Tibial nerve (tissue), 4 donors: Measurements from ENCODE around the gene COBL. TPM values are rescaled to one million over a fixed set of nuclear protein-coding genes. Genes with fewer than 3 reads are reported as not detected.
A peak's percentile ranks its signal among the peaks of the same experiment; 100 is the strongest.

ENCODE experiments used
- DNase-seq, 2 donors: peaks; one replicate each; pipeline ENCODE4 v3.0.0-alpha.2; 2019; ENCODE audit warnings: low spot score in 2 of 2
- H3K27ac ChIP-seq, 4 donors: fragments of 200-600 bp; sonication (generic) in 3 of 4; one replicate each; pipeline ENCODE4 v1.5.1; 2017 to 2019; ENCODE audit warnings: mild to moderate bottlenecking in 1 of 4
- H3K27me3 ChIP-seq, 2 donors: fragments of 200-600 bp; sonication (generic) in 1 of 2; one replicate each; pipeline versions ENCODE4 v1.5.1 to v1.6.0; 2017 to 2019
- H3K36me3 ChIP-seq, 3 donors: fragments of 200-600 bp; sonication (generic); one replicate each; pipeline ENCODE4 v1.5.1; 2018 to 2019
- H3K4me1 ChIP-seq, 4 donors: fragments of 200-600 bp; sonication (generic) in 3 of 4; one replicate each; pipeline ENCODE4 v1.5.1; 2017 to 2019
- H3K4me3 ChIP-seq, 4 donors: fragments of 200-600 bp; sonication (generic) in 3 of 4; one replicate each; pipeline ENCODE4 v1.5.1; 2017 to 2019; ENCODE audit warnings: mild to moderate bottlenecking in 1 of 4, moderate library complexity in 1 of 4
- H3K9me3 ChIP-seq, 4 donors: fragments of 200-600 bp; sonication (generic) in 3 of 4; one replicate each; pipeline ENCODE4 v1.5.1; 2017 to 2019
- CTCF ChIP-seq, 5 experiments: fragments of 200-600 bp in 3 of 5; fragments of 450-650 bp in 2 of 5; sonication (generic) in 3 of 5; IDR thresholded peaks; one replicate each; pipeline ENCODE4 v1.5.1; 2016 to 2019; ENCODE audit warnings: antibody characterized with exemption in 5 of 5, mild to moderate bottlenecking in 3 of 5, moderate library complexity in 2 of 5
- EP300 ChIP-seq, 2 donors: sonication (generic); formaldehyde crosslinking; IDR thresholded peaks; one replicate each; pipeline ENCODE4 v1.6.1; 2017; ENCODE audit warnings: antibody characterized with exemption in 2 of 2, mild to moderate bottlenecking in 1 of 2
- POLR2A ChIP-seq, 2 donors: fragments of 450-650 bp; IDR thresholded peaks; one replicate each; pipeline ENCODE4 v1.6.1; 2017; ENCODE audit warnings: antibody characterized with exemption in 2 of 2, mild to moderate bottlenecking in 2 of 2, moderate library complexity in 2 of 2
- WGBS, 2 donors: methylation state at CpG; one replicate each; pipeline ENCODE4 v1.1.5; 2018; 5-methylcytosine and 5-hydroxymethylcytosine counted together
- total RNA-seq, 4 donors: library from RNA; depleted of rRNA; stranded (reverse); fragments of >200 nt; gene quantifications; one replicate each; pipeline ENCODE4 v1.1.0, GENCODE V29; 2016

Gene COBL
- total RNA-seq, 4 donors from 2014 or later = 6.3 to 18.1 (median 8.1) TPM

GRCh38 chr7:51138123-51139085 lies 178.2 kb downstream of the COBL start:
- WGBS, 2 donors = 81 to 82% methylated on average over 10 of the region's 10 CpGs
- TF ChIP-seq POLR2A (IDR thresholded peaks at IDR 0.05) (no peak), CTCF (IDR thresholded peaks at IDR 0.05) (no peak), EP300 (IDR thresholded peaks at IDR 0.05) (no peak)
- peaks cover 0 to 22% (median 0%) of the 10 kb centered on the region in 4 donors for H3K4me1 ChIP-seq

GRCh38 chr7:51135576-51135975 lies 181.0 kb downstream of the COBL start:
- Histone ChIP-seq H3K27ac (no peak overlapping the region), H3K27me3 (no peaks in the 10 kb centered on the region), H3K4me3 (no peak overlapping the region), H3K36me3 (no peaks in the 10 kb centered on the region), H3K9me3 (no peaks in the 10 kb centered on the region), H3K4me1 (peaks cover 0 to 22% (median 0%) of the 10 kb centered on the region in 4 donors)
- 58 to 64% methylated on average over 2 of the region's 2 CpGs for WGBS, 2 donors
- TF ChIP-seq POLR2A (IDR thresholded peaks at IDR 0.05) (no peak), EP300 (IDR thresholded peaks at IDR 0.05) (no peak), CTCF (IDR thresholded peaks at IDR 0.05) (no peak)
- DNase-seq = no peak

More at GRCh38 chr7:51138123-51139085, 178.2 kb downstream of the COBL start:
- no peaks in the 10 kb centered on the region for H3K9me3 ChIP-seq
- H3K27me3 ChIP-seq = no peaks in the 10 kb centered on the region
- no peak overlapping the region for H3K4me3 ChIP-seq
- no peak overlapping the region for H3K27ac ChIP-seq
- no peaks in the 10 kb centered on the region for H3K36me3 ChIP-seq
- DNase-seq = no peak

- Histone ChIP-seq H3K36me3 (no peaks in the 10 kb centered on the region), H3K9me3 (no peaks in the 10 kb centered on the region), H3K27ac (peak overlapping the region in 1 of 4 donors; percentile 43), H3K27me3 (no peaks in the 10 kb centered on the region), H3K4me1 (peaks cover 0 to 19% (median 0%) of the 10 kb centered on the region in 4 donors), H3K4me3 (no peak overlapping the region)
- TF ChIP-seq POLR2A (IDR thresholded peaks at IDR 0.05) (no peak), CTCF (IDR thresholded peaks at IDR 0.05) (no peak), EP300 (IDR thresholded peaks at IDR 0.05) (peak in 1 of 2 donors; percentile 14)
- no peak for DNase-seq
- WGBS, 2 donors = 31 to 47% methylated on average over 4 of the region's 4 CpGs
These were observed 182.6 kb downstream of the COBL start for GRCh38 chr7:51134013-51134441.

GRCh38 chr7:51132661-51133060 lies 183.9 kb downstream of the COBL start:
- no peak for TF ChIP-seq CTCF (IDR thresholded peaks at IDR 0.05)
- no peak for TF ChIP-seq EP300 (IDR thresholded peaks at IDR 0.05)
- no peak for TF ChIP-seq POLR2A (IDR thresholded peaks at IDR 0.05)
- no peak overlapping the region for H3K4me3 ChIP-seq
- WGBS, 2 donors = 81 to 97% methylated on average over 3 of the region's 3 CpGs
- no peaks in the 10 kb centered on the region for H3K36me3 ChIP-seq
- DNase-seq = no peak
- H3K27ac ChIP-seq = no peak overlapping the region
- no peaks in the 10 kb centered on the region for H3K9me3 ChIP-seq
- no peaks in the 10 kb centered on the region for H3K27me3 ChIP-seq
- H3K4me1 ChIP-seq = peaks cover 0 to 19% (median 0%) of the 10 kb centered on the region in 4 donors
